Measurements from ENCODE around the gene RABGAP1L. TPM values are rescaled to one million over a fixed set of nuclear protein-coding genes. Genes with fewer than 3 reads are reported as not detected.
A peak's percentile ranks its signal among the peaks of the same experiment; 100 is the strongest.
"Not testable (repeated sequence)": the region's sequence is repeated elsewhere in the genome, so short reads cannot be mapped to it uniquely, and the experiment has no call there.

The RABGAP1L gene
- total RNA-seq, 1 donor from 2014 or later, result 53.6 TPM

GRCh38 chr1:174322202-174322862 lies 163.0 kb downstream of the RABGAP1L start:
- intact Hi-C loops (cut with DNase I), result no loop called here
- DNase-seq (no peak), ATAC-seq (ENCODE audit: poor library complexity) (no peak)

- no peak for ATAC-seq (ENCODE audit: poor library complexity)
- no peak for DNase-seq
- intact Hi-C loops (cut with DNase I), result no loop called here
Measured at GRCh38 chr1:174324493-174324892, 165.2 kb downstream of the RABGAP1L start.

DNA sequence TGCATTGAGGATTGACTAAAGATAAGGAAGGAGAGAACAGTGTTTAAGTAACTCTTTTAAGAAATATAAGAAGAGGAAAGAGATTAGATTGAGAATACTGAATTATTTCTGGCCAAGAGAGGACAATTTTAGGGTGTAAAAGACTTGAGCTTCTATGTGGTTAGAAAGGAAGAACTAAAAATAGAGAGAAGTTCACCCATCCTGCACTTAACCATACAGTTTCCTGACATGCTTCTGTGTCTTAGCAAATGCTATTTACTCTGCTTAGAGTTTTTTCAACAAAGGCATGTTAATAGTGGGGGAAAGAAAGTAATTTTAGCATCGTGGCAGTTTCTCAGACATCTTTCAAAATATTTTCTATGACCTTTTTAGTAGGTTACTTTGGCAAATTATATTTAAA lies 165.6 kb downstream of the RABGAP1L start:
- ATAC-seq (ENCODE audit: poor library complexity) (no peak), DNase-seq (no peak)
- intact Hi-C loops (cut with DNase I), result no loop called here

DNA sequence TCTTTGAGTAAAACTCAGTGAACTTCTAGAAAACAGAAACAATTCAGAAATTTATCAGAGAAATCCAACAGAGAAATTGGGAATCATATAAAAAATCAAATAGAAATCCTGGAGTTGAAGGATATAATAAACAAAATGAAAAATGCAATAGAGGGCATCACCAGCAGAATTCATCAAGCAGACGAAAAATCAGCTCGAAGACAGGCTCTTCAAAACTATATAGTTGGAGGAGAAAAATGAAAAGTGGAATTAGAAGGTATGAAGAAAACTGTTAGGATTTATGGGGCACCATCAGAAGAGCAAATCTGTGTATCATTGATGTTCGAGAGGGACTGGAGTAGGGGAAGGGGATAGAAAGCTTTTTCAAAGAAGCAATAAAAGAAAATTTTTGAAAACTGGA lies 167.0 kb downstream of the RABGAP1L start:
- ATAC-seq (ENCODE audit: poor library complexity), result no peak
- intact Hi-C loops (cut with DNase I), result no loop called here
- no peak for DNase-seq

- ATAC-seq (ENCODE audit: poor library complexity), result no peak
- intact Hi-C loops (cut with DNase I), result no loop called here
- DNase-seq, result no peak
Measured at GRCh38 chr1:174333437-174333836, 174.1 kb downstream of the RABGAP1L start.

- intact Hi-C loops (cut with DNase I), result no loop called here
- no peak for ATAC-seq (ENCODE audit: poor library complexity)
- no peak for DNase-seq
Measured at GRCh38 chr1:174337000-174337681, 177.8 kb downstream of the RABGAP1L start.

DNA sequence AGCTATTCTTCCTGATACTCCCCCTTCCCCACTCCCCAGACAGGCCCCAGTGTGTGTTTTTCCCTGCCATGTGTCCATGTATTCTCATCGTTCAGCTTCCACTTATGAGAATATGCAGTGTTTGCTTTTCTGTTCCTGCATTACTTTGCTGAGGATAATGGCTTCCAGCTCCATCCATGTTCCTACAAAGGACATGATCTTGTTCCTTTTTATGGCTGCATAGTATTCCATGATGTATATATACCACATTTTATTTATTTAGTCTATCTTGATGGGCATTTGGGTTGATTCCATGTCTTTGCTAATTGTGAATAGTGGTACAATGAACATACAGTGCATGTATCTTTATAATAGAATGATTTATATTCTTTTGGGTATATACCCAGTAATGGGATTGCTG lies 181.1 kb downstream of the RABGAP1L start:
- ATAC-seq (ENCODE audit: poor library complexity); DNase-seq; intact Hi-C loops (cut with DNase I): not testable (repeated sequence)

- intact Hi-C loops (cut with DNase I), result no loop called here
- ATAC-seq (ENCODE audit: poor library complexity) (no peak), DNase-seq (no peak)
Measured at GRCh38 chr1:174344162-174344561, 184.8 kb downstream of the RABGAP1L start.

GRCh38 chr1:174352117-174352516 lies 192.8 kb downstream of the RABGAP1L start:
- ATAC-seq (ENCODE audit: poor library complexity) (no peak), DNase-seq (no peak)
- intact Hi-C loops (cut with DNase I), result no loop called here

- DNase-seq (no peak), ATAC-seq (ENCODE audit: poor library complexity) (peak; percentile 64)
- intact Hi-C loops (cut with DNase I), result no loop called here
Measured at GRCh38 chr1:174352883-174353608, 193.7 kb downstream of the RABGAP1L start.

- intact Hi-C loops (cut with DNase I), result no loop called here
- ATAC-seq (ENCODE audit: poor library complexity), result peak; percentile 36
- no peak for DNase-seq
Measured at GRCh38 chr1:174358344-174358743, 199.0 kb downstream of the RABGAP1L start.

DNA sequence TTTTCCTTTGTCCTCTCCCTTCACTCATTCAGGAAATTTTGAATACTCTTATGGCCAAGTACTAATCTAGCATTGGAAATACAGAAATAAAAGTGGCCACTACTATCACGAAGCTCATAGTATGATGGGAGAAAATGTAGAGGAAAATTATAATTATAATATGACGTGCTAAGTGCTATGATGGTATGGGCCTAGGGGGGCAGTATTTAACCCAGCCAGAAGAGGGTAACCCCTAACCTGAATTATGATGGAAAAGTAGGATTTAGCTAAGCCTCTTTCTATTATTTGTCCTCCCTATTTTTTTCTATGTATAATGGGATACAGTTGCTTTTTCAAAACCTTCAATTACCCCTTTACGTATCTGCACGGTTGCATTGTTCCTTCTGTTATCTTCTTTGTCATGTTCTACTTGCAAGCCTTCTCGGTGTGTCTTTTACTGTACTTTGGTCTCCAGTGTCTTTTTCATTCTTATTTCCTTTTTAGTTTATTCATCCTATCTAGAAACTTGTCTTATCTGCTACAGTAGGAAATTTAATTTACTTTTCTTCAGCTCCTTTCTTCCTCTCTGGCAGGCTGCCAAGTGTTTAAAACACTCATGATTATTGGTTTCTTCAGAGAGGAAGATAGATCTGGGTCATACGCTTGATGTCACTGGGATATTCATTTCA lies 199.6 kb downstream of the RABGAP1L start:
- no peak for DNase-seq
- ATAC-seq (ENCODE audit: poor library complexity), result no peak
- intact Hi-C loops (cut with DNase I), result no loop called here

DNA sequence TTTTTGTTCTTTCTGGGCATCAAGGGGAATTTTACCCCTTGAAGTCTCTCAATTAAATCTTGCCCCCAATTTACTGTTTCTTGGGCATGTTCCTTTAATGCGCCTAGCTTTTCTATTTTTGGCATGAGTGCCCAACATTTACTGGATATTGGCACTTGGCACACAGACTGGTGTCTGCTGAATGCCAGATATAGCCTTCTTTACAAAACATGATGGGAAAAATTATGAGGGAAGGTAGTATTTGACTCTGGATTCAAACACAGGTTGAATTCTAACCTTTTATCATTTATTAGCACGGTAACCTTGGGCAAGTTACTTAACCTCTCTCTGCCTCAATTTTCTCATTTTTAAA lies 200.1 kb downstream of the RABGAP1L start:
- intact Hi-C loops (cut with DNase I), result no loop called here
- peak; percentile 48 for ATAC-seq (ENCODE audit: poor library complexity)
- DNase-seq, result no peak

DNA sequence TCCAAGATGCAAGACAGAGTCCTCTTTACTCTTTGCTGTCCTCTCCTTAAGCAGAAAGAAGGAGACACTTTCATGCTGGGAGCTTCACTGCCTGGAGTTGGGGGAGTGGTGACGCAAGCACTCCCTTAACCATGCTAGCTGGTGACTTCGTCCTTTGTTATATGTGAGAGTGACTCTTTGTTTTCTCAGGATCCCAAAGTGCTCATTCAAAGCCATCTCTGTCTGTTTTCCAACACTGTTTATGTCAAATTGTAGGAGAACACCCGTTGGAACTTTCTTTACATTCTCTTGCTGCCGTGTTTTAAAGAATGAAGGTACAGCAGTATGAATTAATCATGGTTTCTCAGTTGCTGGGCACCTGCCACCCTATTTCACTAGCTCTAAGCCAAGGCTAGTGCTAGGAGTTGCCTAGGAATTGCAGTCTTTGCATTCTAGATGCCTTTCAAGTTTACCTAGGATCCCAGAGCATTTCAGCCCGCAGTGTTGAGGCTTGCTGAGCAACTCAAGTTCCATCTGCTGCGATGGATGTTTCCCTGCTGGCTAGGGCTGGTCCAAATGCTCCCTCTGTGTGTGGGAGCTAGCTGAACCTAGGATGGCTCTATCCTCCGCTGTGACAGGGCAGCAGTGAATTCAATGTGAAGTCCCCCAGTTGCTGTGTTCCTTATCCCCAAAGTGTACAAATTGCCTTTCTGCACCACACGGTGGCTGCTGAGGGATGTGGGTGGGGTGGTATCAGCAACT lies 205.8 kb downstream of the RABGAP1L start:
- intact Hi-C loops (cut with DNase I), result no loop called here

DNA sequence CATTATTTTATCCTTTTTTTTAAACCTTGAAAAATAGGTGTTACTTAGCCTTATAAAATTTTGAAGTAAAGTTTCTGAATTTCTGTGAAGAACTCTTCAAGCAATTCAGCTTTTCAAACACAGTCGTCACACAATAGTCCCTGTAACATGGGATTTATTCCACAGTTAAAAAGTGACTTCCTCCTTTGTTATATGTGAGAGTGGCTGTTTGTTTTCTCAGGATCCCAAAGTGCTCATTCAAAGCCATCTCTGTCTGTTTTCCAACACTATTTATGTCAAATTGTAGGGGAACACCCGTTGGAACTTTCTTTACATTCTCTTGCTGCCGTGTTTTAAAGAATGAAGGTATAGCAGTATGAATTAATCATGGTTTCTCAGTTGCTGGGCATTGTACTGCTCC lies 207.6 kb downstream of the RABGAP1L start:
- no peak for DNase-seq
- ATAC-seq (ENCODE audit: poor library complexity), result no peak
- intact Hi-C loops (cut with DNase I), result no loop called here

More for the DNA sequence above, 205.8 kb downstream of the RABGAP1L start:
- DNase-seq (no peak), ATAC-seq (ENCODE audit: poor library complexity) (no peak)

GRCh38 chr1:174367892-174368291 lies 208.6 kb downstream of the RABGAP1L start:
- DNase-seq (peak; percentile 37), ATAC-seq (ENCODE audit: poor library complexity) (no peak)
- intact Hi-C loops (cut with DNase I), result no loop called here

GRCh38 chr1:174376030-174376429 lies 216.7 kb downstream of the RABGAP1L start:
- intact Hi-C loops (cut with DNase I), result no loop called here
- no peak for DNase-seq
- no peak for ATAC-seq (ENCODE audit: poor library complexity)

DNA sequence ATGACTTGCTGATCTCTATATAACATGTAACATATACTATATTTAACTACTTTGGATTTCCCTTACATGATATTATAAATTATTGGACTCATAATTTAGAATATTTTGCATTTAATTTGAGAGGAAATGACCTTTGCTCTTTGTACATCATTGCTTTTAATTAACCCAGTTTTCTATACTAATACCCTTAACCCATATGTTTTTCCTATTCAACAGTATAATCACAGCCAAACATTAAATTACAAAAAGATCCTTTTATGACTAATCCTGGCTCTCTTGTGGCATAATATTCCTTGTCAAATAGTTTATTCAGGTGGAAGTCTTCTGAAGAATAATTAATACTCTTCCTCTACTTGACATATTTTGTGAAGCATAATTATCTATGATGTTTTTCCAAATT lies 232.4 kb downstream of the RABGAP1L start:
- intact Hi-C loops (cut with DNase I), result no loop called here
- no peak for DNase-seq
- no peak for ATAC-seq (ENCODE audit: poor library complexity)

GRCh38 chr1:174393885-174394284 lies 234.6 kb downstream of the RABGAP1L start:
- DNase-seq, result no peak
- intact Hi-C loops (cut with DNase I), result no loop called here
- ATAC-seq (ENCODE audit: poor library complexity), result no peak
